Osteocyte (in vitro differentiated cells): ENCODE data around the gene CD200. TPM values are rescaled to one million over a fixed set of nuclear protein-coding genes. Genes with fewer than 3 reads are reported as not detected.

ENCODE experiments used
- DNase-seq: peaks from one replicate; pipeline ENCODE4 v3.0.0; 2021; ENCODE audit warnings: mixed read lengths; ENCODE audit not compliant: unreplicated experiment; ENCODE audit errors: extremely low spot score
- H3K27ac Mint-ChIP-seq: one replicate; pipeline ENCODE4 v1.8.0; 2021; ENCODE audit warnings: mild to moderate bottlenecking, mixed read lengths; ENCODE audit not compliant: unreplicated experiment
- H3K27me3 Mint-ChIP-seq: one replicate; pipeline ENCODE4 v1.8.0; 2021; ENCODE audit warnings: mixed read lengths; ENCODE audit not compliant: unreplicated experiment
- H3K36me3 Mint-ChIP-seq: one replicate; pipeline ENCODE4 v1.8.0; 2021; ENCODE audit warnings: mixed read lengths; ENCODE audit not compliant: unreplicated experiment
- H3K4me1 Mint-ChIP-seq: one replicate; pipeline ENCODE4 v1.8.0; 2021; ENCODE audit warnings: mixed read lengths; ENCODE audit not compliant: unreplicated experiment
- H3K4me3 Mint-ChIP-seq: one replicate; pipeline ENCODE4 v1.8.0; 2021; ENCODE audit warnings: mild to moderate bottlenecking, moderate library complexity, mixed read lengths; ENCODE audit not compliant: unreplicated experiment
- H3K9me3 Mint-ChIP-seq: one replicate; pipeline ENCODE4 v1.8.0; 2021; ENCODE audit warnings: mixed read lengths; ENCODE audit not compliant: unreplicated experiment
- total RNA-seq: library from RNA; stranded (reverse); gene quantifications from 2 replicates; pipeline ENCODE4 v1.2.1, GENCODE V29; 2021
- TF ChIP-seq, protein P1 (sequence below): fragments of 200-600 bp; sonication (generic); IDR thresholded peaks from 2 replicates; pipeline ENCODE4 v1.5.0; 2021; ENCODE audit warnings: antibody characterized with exemption, mild to moderate bottlenecking, moderate library complexity

The CD200 gene
- total RNA-seq, 1 donor from 2014 or later: 0.27 TPM

- no peak overlapping the region for H3K4me3 Mint-ChIP-seq
- H3K27me3 Mint-ChIP-seq: peaks cover 23% of the 10 kb centered on the region
- DNase-seq: no peak
- H3K36me3 Mint-ChIP-seq: no peaks in the 10 kb centered on the region
- no peaks in the 10 kb centered on the region for H3K9me3 Mint-ChIP-seq
- TF ChIP-seq, protein P1, sequence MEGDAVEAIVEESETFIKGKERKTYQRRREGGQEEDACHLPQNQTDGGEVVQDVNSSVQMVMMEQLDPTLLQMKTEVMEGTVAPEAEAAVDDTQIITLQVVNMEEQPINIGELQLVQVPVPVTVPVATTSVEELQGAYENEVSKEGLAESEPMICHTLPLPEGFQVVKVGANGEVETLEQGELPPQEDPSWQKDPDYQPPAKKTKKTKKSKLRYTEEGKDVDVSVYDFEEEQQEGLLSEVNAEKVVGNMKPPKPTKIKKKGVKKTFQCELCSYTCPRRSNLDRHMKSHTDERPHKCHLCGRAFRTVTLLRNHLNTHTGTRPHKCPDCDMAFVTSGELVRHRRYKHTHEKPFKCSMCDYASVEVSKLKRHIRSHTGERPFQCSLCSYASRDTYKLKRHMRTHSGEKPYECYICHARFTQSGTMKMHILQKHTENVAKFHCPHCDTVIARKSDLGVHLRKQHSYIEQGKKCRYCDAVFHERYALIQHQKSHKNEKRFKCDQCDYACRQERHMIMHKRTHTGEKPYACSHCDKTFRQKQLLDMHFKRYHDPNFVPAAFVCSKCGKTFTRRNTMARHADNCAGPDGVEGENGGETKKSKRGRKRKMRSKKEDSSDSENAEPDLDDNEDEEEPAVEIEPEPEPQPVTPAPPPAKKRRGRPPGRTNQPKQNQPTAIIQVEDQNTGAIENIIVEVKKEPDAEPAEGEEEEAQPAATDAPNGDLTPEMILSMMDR: no peak
- H3K27ac Mint-ChIP-seq: no peak overlapping the region
- no peaks in the 10 kb centered on the region for H3K4me1 Mint-ChIP-seq
Measured at GRCh38 chr3:112351036-112351435, 18.1 kb downstream of the CD200 start.

- Mint-ChIP-seq H3K36me3 (no peaks in the 10 kb centered on the region), H3K4me3 (no peak overlapping the region), H3K9me3 (no peaks in the 10 kb centered on the region), H3K4me1 (no peaks in the 10 kb centered on the region), H3K27ac (no peak overlapping the region), H3K27me3 (peaks cover 19% of the 10 kb centered on the region)
- no peak for DNase-seq
- TF ChIP-seq, protein P1: no peak
Measured at GRCh38 chr3:112351823-112352222, 18.9 kb downstream of the CD200 start.

GRCh38 chr3:112352720-112353119 is 19.8 kb downstream of the CD200 start:
- no peak overlapping the region for H3K27ac Mint-ChIP-seq
- no peaks in the 10 kb centered on the region for H3K9me3 Mint-ChIP-seq
- no peak for DNase-seq
- no peak overlapping the region for H3K4me3 Mint-ChIP-seq
- no peaks in the 10 kb centered on the region for H3K36me3 Mint-ChIP-seq
- H3K27me3 Mint-ChIP-seq: peaks cover 16% of the 10 kb centered on the region
- TF ChIP-seq, protein P1: no peak
- no peaks in the 10 kb centered on the region for H3K4me1 Mint-ChIP-seq

GRCh38 chr3:112353365-112353764 is 20.4 kb downstream of the CD200 start:
- peaks cover 10% of the 10 kb centered on the region for H3K27me3 Mint-ChIP-seq
- H3K27ac Mint-ChIP-seq: no peak overlapping the region
- H3K4me1 Mint-ChIP-seq: no peaks in the 10 kb centered on the region
- H3K36me3 Mint-ChIP-seq: no peaks in the 10 kb centered on the region
- H3K9me3 Mint-ChIP-seq: no peaks in the 10 kb centered on the region
- H3K4me3 Mint-ChIP-seq: no peak overlapping the region
- no peak for DNase-seq
- TF ChIP-seq, protein P1: no peak

DNA sequence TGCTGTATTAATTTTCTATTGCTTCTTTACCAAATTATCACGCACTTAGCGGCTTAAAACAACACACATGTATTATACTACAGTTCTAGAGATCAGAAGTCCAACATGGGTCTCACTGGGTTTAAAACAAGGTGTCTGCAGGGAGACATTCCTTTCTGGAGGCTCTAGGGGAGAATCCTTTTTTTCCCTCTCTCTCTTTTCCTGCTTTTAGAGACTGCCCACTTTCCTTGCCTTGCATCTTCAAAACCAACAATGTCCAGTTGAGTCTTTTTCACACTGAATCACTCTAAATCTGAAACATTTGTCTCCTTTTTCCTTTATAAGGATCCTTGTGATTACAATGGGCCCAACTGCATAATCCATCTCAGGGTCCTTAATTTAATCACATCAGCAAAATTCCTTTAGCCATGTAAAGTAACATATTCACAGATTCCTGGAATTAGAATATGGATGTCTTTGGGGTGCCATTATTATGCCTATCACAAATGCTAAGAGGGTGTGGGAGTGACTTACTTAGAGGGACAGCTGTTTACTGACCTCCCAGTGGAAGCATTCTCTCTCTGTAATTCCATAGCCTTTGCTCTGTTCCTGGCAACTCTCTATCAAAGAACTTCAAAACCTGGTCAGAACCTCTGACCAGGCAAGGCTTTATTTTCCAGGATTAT is 21.8 kb downstream of the CD200 start:
- Mint-ChIP-seq H3K36me3 (no peaks in the 10 kb centered on the region), H3K9me3 (no peaks in the 10 kb centered on the region), H3K4me1 (no peaks in the 10 kb centered on the region), H3K27me3 (peaks cover 10% of the 10 kb centered on the region), H3K27ac (no peak overlapping the region), H3K4me3 (no peak overlapping the region)
- DNase-seq: no peak
- TF ChIP-seq, protein P1: no peak
